GM19025 (cell line): Measurements from ENCODE around the gene PMPCA.
"Not testable (repeated sequence)": the region's sequence is repeated elsewhere in the genome, so short reads cannot be mapped to it uniquely, and the experiment has no call there.

Experiments
- ATAC-seq: cut with Tn5 transposase; IDR thresholded peaks from one replicate; pipeline ENCODE4 v1.9.1; 2021; ENCODE audit warnings: mild to moderate bottlenecking, low read depth, moderate library complexity; ENCODE audit not compliant: unreplicated experiment

PMPCA gene

DNA sequence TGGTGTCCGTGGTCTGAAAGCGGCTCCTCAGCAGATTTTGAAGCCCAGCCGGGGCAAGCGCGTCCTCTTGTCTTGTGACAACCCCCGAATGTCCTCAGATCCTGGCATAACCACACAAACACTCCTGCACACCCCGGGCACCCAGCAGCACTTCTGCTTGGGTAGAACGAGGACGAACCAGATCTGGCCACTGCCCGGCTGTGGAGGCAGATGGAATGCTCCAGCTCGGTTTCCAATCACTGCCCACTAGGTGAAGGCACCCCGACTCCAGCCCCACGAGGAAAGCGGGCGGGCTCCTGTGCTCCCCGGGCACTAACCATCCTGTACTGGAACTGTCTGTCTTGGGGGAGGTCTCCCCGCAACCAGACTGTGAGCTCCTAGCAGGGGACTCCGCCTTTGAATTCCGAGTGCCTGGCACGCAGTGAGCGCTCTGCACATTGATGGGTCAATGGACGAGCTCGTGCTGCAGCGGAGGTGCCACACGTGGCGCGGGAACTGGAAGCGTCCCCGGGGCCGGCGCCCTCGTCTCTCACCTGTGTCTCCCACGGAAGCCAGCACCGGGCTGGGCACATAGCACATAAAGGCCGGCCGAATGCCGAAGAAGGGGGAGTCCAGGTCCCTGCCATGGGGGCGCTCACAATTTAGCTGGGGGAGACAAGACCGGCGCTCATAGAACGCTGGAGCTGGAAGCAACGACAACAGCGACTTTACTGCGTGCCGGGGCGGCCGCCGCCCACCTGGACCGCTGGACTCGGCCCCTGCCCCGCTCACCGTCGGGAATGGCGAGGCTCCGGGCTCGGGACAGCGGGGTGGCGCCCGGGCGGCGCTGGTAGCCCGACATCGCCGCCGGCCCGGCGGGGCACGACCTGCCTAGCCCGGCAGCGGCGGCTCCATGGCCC lies 652 bp upstream of the PMPCA start:
- ATAC-seq: peak; percentile 9

DNA sequence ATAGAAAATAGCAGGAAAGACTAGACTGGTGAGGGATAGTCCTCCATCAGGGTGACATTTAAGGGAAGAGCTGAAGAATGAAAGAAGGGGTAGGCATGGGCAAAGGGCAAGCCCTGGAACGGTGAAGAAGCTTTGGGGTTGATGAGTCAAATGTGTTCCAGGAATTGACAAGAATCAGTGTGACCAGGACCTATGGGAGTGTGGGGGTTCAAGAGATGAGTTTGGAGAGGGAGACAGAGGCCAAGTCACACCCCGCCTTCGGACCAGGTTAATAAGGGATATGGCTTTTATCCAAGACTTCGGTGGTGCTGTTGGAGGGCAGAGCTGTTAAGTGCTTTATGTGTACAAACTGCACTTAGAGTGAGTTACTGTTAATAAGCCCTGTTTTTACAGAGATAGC lies 920 bp downstream of the PMPCA start:
- ATAC-seq: no peak

DNA sequence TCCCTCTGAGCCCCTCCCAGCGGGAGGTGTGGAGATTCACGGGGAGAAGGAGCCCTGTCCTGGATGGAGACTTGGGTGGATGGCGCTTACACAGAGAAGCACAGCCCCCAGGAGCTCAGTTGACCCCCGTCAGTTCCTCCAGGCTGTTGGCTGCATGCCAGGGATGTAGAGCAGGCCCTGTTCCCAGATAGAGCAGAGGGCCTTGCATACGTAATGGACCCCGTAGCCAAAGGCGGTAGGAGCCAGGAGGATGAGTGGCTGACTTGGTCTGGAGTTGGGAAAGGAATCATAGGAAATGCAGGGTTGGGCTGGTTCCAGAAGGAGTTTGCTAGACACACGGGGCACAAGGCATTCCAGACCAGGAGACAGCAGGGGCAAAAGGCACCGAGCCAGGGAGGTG lies 2.5 kb downstream of the PMPCA start:
- ATAC-seq: no peak

DNA sequence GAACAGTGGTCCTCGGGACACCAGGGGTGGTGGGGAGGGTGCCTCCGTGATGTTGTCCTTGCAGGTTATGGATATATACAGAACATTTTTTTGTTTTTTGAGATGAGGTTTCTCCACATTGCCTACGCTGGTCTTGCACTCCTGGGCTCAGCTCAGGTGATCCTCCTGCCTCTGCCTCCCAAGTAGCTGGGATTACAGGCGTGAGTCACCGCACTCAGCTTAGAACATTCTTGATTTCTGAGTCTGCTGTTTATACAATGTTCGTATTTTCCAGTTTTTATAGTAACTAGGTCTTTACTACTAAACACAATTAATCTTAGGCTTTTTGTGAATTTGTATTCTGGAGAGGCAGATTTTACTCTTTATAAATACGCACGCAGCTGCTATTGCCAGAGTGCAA lies 6.0 kb downstream of the PMPCA start:
- ATAC-seq: no peak

DNA sequence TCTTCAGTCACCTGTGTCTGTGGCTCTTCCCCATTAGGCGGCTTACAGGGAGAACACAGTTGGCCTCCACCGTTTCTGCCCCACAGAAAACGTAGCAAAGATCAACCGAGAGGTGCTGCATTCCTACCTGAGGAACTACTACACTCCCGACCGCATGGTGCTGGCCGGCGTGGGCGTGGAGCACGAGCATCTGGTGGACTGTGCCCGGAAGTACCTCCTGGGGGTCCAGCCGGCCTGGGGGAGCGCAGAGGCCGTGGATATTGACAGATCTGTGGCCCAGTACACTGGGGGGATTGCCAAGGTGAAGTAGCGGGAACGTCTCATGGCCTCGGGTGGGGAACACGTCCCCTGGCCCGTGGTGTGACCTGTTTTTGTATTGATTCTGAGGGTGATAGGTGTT lies 6.5 kb downstream of the PMPCA start:
- ATAC-seq: no peak

DNA sequence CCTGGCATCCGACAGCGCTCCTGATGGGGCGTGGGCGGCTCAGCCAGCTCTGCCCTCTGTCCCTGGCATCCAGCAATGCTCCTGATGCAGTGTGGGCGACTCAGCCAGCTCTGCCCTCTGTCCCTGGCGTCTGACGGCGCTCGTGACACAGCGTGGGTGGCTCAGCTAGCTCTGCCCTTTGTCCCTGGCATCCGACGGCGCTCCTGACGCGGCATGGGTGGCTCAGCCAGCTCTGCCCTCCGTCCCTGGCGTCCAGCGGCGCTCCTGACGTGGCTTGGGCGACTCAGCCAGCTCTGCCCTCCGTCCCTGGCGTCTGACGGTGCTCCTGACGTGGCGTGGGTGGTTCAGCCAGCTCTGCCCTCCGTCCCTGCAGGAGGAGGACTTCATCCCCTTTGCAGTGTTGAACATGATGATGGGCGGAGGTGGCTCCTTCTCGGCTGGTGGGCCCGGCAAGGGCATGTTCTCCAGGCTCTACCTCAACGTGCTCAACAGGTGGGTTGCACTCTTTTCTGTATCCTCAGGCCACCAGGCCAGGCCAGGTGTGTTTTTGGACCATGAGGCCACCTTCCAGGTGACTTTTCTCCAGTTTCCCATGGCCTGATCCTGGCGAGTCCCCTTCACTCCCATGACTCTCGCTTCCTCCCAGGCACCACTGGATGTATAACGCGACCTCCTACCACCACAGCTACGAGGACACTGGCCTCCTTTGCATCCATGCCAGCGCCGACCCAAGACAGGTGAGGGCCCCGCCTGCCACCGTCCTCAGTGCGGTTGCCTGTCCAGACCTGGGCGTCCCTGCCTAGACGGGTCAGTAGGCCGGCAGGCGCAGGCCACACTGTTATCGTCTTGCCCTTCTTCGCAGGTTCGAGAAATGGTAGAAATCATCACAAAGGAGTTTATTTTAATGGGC lies 8.0 kb downstream of the PMPCA start:
- ATAC-seq: no peak

DNA sequence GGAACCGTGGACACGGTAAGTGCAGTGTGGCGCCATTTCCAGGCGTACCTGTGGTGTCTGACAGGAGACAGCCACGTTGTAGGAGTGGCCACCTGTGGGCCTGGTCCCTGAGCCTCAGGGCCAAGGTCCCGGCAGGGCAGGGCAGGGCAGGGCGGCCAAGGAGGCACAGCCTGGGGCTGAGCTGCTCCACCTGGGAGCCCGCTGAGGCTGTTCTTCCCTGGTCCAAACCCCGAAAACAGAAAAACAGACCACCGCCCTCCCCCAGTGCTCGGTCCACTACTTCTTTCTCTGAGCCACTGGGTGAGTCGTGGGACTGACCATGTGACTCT lies 8.6 kb downstream of the PMPCA start:
- no peak for ATAC-seq

DNA sequence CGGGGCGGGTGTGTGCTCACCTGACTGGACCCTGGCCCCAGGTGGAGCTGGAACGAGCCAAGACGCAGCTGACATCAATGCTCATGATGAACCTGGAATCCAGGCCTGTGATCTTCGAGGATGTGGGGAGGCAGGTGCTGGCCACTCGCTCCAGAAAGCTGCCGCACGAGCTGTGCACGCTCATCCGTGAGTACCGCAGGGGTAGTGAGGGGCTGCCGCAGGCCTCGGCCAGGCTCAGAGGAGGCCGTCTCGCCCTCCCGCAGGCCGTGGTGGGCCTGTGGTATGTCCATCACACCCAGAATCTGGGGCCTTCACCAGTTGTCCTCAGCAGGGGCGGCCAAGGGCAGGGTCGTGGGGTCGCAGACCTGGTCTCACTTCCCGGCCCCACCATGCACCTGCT lies 11.3 kb downstream of the PMPCA start:
- ATAC-seq: no peak

DNA sequence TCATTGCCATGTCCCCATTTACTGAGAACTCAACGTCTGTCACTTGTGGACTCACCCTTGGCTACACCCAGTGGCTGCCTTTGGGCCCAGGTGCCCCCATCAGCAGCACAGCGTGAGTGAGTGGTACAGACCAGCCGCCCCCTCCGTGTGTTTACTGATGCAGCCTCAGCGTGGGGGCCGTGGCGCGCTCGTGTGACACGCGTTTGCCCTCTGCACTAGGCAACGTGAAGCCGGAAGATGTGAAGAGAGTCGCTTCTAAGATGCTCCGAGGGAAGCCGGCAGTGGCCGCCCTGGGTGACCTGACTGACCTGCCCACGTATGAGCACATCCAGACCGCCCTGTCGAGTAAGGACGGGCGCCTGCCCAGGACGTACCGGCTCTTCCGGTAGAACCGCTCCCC lies 12.4 kb downstream of the PMPCA start:
- ATAC-seq: no peak

DNA sequence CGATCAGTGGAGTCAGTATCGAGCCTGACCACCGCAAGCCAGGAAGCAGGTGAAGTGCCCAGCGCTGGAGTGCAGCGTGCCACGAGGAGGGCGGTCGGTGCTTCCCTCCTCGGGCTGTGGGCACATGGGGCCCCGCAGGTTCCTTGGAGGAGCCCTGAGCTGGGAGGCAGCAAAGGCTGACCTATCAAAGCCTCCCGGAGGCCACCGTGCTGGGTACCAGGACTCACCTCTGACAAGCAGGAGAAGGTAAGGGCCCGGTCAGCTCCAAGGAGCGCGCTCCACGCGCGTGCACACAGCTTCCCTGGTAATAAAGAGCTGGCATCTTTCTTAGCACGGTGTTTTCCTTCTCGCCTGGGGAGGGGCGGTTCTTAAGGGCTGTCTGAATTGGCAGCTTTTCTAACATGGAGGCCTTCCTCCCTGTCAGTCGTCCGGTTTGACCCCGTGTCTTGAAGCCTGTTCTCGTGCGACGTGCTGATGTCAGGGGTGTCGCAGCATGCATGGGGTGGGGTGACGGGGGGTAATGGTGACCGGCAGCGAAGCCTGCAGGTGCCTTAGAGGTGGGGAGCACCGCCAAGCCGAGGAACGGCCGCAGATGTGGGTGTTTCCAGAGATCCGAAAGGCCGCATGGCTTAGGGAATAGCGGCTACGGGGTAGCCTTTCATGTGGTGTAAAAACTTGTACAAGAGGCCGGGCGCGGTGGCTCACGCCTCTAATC lies 13.1 kb downstream of the PMPCA start:
- no peak for ATAC-seq

DNA sequence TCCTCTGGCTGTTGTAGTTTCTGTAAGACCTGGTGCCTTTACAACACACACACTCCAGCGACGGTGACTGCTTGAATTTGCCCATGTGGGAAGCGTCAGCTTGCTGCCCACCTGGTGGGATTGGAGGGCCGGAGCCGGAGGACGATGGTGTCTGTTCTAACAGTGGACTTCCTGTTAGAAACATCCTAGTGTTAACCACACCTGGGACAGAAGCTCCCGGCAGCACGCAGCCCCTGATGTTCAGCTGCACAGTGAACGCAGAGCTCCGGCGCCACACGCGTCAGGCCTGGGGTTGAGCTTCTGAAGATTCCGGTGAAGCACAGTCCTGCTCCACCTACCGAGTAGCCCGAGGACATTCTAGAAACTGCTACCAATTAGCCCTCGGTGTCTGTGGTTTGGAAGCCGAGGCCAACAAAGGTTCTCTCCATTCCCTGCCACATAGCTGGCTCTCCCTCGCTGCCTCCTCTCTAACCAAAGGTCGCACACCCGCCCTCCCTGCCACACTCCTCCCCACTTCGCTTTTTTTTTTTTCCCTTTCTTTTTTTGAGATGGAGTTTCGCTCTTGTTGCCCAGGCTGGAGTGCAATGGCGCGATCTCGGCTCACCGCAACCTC lies 14.4 kb downstream of the PMPCA start:
- ATAC-seq: no peak

DNA sequence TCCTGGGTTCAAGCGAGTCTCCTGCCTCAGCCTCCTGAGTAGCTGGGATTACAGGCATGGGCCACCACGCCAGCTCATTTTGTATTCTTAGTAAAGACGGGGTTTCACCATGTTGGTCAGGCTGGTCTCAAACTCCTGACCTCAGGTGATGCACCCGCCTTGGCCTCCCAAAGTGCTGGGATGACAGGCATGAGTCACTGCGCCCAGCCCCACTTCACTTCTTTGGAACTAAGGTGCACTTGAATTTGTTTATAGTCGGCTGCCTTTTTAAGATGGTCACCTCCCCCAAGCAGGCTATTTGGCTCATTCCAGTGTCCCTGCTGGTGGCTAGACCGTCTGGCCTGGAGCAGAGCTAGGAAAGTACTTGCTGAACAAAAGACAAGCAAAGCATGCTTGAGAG lies 14.9 kb downstream of the PMPCA start:
- not testable (repeated sequence) for ATAC-seq

DNA sequence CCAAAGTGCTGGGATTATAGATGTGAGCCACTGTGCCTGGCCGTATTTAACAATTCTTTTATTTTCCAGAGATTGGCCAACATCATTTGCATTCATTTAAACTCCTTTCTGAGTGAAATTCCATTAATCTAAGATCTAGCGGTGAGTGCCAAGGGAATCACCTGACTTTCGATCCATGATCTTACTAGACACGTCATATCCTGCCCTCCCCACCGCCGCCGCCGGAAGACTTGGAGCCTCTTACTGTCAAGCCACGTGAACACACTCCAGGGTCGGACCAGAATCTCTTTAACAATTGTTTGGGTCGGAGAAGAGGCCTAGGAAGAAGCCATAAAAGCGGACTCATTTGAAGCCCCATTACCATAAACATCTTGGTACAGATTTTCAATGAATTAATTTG lies 16.3 kb downstream of the PMPCA start:
- ATAC-seq: no peak

DNA sequence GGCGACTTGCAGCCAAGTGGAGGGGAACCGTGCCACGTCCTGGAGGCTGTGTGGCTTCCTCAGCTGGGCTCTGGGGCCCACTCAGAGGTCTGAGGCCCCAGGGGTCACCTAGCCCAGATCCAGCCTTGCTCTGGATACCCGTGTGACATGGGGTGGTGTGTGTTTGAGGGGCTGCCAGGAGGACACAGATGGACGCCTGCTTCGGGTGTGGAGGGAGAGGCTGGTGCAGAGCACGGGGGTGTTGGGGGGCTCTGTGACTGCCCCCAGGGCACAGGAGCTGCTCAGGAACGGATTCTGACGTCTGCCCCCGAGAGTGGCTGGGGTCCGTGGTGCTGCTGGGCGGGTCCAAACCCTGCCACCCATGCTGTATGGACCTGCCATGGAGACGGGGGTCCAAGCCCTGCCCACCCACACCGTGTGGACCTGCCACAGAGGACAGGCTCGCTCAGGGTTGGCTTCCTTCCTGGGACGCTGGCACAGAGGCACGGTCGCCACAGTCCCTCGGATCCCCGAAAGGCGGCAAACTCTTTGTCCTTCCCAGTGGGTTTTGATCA lies 18.7 kb downstream of the PMPCA start:
- no peak for ATAC-seq

DNA sequence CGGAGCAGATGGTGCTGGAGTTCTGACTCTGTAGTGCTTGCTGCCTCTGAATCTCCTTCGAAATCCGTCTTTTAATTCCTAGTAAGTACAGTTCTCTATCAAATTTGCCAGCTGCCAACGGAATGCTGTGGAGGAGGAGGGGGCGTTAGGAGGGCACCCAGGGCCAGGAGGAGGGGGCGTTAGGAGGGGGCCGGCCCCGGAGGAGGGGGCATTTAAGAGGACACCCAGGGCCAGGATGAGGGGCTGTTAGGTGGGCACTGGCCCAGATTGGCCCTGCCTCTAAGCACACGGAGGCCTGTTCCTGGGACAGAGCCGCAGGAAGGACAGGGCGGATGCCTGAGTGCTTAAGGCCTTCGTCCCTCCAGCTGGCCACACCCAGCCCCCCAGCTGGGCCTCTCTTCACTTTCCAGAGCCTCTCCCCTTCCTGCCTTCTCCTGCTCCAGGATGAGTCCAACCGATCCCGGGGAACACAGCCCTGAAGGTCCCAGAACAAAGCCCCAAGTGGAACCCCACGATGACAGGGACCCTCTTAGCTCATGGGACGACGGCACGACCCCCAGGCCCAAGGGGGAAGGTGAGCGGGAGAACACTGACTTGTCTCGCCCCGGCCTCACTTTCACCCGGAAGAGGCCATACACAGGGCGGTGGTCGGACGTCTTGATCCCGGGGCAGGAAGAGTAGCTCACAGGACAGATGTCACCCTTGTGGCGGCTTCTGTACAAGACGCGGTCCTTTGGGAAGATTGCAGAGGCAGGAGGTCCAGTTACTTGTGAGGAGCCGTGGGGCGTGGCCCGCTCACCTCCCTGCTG lies 19.4 kb downstream of the PMPCA start:
- ATAC-seq: no peak

DNA sequence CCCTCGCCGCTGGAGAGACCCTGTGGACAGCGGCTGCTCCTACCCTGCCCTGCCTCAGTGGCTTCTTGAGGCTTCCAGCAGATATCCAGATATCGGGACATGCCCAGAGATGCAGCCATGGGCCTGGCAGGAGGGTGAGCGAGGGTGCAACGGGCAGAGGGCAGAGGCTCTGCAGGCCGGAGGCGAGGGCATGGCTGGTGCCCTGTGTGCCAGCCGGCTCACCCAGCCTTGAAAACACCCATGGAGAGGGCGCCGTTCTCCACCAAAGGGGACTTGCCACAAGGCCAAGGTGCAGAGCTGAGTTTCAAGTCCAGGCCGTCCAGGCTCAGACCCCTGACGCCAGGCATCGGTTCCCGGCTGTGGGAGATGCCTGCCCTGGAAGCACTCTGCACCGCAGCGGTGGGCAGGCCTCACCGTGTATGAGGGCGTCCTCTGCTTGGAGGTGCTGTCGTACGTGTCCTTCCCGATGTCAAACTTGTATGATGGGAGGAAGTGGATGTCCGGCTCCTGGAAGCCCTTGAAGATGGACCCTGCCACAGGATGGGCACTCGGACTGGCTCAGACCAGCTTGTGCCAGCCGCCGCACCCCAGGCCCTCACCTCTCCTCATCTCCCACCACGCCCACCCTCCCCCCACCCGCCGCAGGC lies 20.3 kb downstream of the PMPCA start:
- no peak for ATAC-seq

DNA sequence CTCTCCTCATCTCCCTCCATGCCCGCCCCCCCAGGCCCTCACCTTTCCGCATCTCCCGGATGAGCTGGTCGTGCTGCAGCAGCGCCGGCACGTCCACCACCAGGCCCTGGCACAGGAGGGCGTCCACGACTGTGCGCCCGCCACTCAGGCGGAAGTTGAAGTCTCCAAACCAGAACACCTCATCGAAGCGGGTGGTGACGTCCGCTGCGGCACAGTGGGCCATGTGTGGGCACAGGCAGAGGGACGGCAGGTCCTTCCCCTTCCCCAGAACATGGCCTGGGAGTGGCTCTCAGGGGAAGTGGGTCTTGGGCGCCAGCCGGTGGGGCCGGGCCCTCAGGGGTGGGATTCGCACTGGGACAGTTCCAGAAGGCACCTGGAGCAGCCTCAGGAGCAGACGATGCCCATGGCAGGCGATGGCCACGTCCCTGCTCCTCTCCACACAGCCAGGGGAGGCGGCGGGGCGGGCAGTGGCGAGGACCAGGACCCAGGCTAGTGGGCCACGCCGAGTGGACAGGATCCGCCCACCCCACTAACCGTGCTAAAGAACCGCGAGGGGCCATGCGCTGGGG lies 21.4 kb downstream of the PMPCA start:
- ATAC-seq: no peak

DNA sequence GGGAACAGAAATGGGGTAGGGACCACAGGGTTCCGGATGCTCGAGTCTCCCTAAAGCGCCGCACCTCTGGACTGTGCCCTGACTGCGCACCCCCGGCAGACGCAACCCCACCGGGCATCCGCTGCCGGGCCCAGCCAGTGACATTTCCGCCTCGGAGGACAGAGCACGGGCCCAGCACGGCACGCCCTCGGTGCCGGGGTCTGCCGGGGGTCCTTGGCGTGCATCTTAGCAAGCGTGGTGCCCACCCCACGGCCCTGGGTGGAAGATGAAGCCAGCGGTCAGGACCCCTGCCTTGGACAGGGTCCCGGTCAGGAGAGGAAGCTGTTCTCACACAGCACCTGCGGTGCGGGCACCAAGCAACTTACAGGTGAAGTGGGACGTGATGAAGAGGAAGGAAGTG lies 22.1 kb downstream of the PMPCA start:
- no peak for ATAC-seq
